Measurements from ENCODE around the gene COL24A1. TPM values are rescaled to one million over a fixed set of nuclear protein-coding genes. Genes with fewer than 3 reads are reported as not detected.

The COL24A1 gene
- total and polyA plus RNA-seq, 2 donors (not counting 3 experiments of a cell fraction or from before 2014, with no cell fraction given): 0.03 TPM; not detected in 1

- H2AFZ ChIP-seq (ENCODE audit: low read depth, low read length): no peak overlapping the region
- ChIA-PET CTCF (no interaction called here), POLR2A (interaction anchor here (0.7 kb wide), 1 partner anchor 116 kb away, joined by 9 read pairs; no protein-coding TSS in a partner anchor)
- intact Hi-C loops (cut with micrococcal nuclease) (loop anchor here (5.0 kb wide), 1 partner anchor 123 kb away; no protein-coding TSS in a partner anchor), dilution Hi-C loops (cut with MboI; ENCODE audit: extremely low pct_ligation_motif_present, low sequenced_read_pairs) (no loop called here)
- H3K27me3 ChIP-seq (ENCODE audit: control insufficient read depth in 2 of 2, insufficient read depth in 2 of 2, low read length in 2 of 2): peaks cover 0 to under 1% of the 10 kb centered on the region in 2 experiments
- H3K9me3 ChIP-seq (replicated peaks; ENCODE audit: control insufficient read depth, insufficient read depth, low read length): no peaks in the 10 kb centered on the region
- H4K20me1 ChIP-seq (replicated peaks; ENCODE audit: control insufficient read depth, extremely low read depth, insufficient read depth, low read length): no peaks in the 10 kb centered on the region
- FAIRE-seq (no peak), DNase-seq (ENCODE audit: low read depth, low spot score) (no peak)
- no peaks in the 10 kb centered on the region for H3K36me3 ChIP-seq (ENCODE audit: control insufficient read depth in 2 of 2, extremely low read depth in 1 of 2, insufficient read depth in 2 of 2, low read length in 2 of 2)
- H3K9ac ChIP-seq (replicated peaks; ENCODE audit: extremely low read depth, insufficient read depth, low read length): no peak overlapping the region
- no peaks in the 10 kb centered on the region for H3K4me1 ChIP-seq (ENCODE audit: control insufficient read depth, extremely low read depth, insufficient read depth, low read length)
- H3K4me3 ChIP-seq (replicated peaks in 1 of 3; ENCODE audit: insufficient read depth in 1 of 3, low read depth in 1 of 3, low read length in 3 of 3): no peak overlapping the region
- H3K4me2 ChIP-seq (ENCODE audit: insufficient read depth, low read length): no peak overlapping the region
- no peak overlapping the region for H3K27ac ChIP-seq (ENCODE audit: insufficient read depth, low read depth, low read length)
- H3K9me1 ChIP-seq (replicated peaks; ENCODE audit: control insufficient read depth, extremely low read depth, insufficient read depth, low read length): no peaks in the 10 kb centered on the region
- TF ChIP-seq POLR2A (IDR thresholded peaks at IDR 0.05; ENCODE audit: low read depth, low read length) (no peak), GATA2 (IDR thresholded peaks at IDR 0.05; ENCODE audit: insufficient read depth, insufficient read length, low read depth, low read length) (no peak), POLR2AphosphoS5 (IDR thresholded peaks at IDR 0.05; ENCODE audit: insufficient read depth, low read depth, low read length) (no peak), FOS (IDR thresholded peaks at IDR 0.05; ENCODE audit: borderline replicate concordance, insufficient read depth, low read length) (no peak), MYC (IDR thresholded peaks at IDR 0.05; ENCODE audit: low read depth, low read length) (no peak), MAX (IDR thresholded peaks at IDR 0.05; ENCODE audit: insufficient read depth, insufficient read length) (no peak), EZH2 (IDR thresholded peaks at IDR 0.05; ENCODE audit: borderline replicate concordance, low read depth, low read length, severe bottlenecking) (no peak), JUN (IDR thresholded peaks at IDR 0.05; ENCODE audit: borderline replicate concordance, insufficient read depth, insufficient read length, low read depth) (no peak)
- TF ChIP-seq, protein P1, sequence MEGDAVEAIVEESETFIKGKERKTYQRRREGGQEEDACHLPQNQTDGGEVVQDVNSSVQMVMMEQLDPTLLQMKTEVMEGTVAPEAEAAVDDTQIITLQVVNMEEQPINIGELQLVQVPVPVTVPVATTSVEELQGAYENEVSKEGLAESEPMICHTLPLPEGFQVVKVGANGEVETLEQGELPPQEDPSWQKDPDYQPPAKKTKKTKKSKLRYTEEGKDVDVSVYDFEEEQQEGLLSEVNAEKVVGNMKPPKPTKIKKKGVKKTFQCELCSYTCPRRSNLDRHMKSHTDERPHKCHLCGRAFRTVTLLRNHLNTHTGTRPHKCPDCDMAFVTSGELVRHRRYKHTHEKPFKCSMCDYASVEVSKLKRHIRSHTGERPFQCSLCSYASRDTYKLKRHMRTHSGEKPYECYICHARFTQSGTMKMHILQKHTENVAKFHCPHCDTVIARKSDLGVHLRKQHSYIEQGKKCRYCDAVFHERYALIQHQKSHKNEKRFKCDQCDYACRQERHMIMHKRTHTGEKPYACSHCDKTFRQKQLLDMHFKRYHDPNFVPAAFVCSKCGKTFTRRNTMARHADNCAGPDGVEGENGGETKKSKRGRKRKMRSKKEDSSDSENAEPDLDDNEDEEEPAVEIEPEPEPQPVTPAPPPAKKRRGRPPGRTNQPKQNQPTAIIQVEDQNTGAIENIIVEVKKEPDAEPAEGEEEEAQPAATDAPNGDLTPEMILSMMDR (IDR thresholded peaks at IDR 0.05; ENCODE audit: extremely low read depth in 1 of 2, insufficient read depth in 1 of 2, low read depth in 1 of 2, low read length in 2 of 2): no peak
- BruUV-seq (replicated peaks): no TSS peak
- H3K79me2 ChIP-seq (ENCODE audit: control insufficient read depth, insufficient read depth, low read length): no peaks in the 10 kb centered on the region
Measured at GRCh38 chr1:86015375-86015774, 141.2 kb downstream of the COL24A1 start.

All from endothelial cell of umbilical vein (primary cell).